Naive B cell (primary cell): ENCODE results near the gene C18orf63. TPM values are rescaled to one million over a fixed set of nuclear protein-coding genes. Genes with fewer than 3 reads are reported as not detected.
"Not testable (repeated sequence)": the region's sequence is repeated elsewhere in the genome, so short reads cannot be mapped to it uniquely, and the experiment has no call there.

Experiments
- ATAC-seq, 2 donors: fragments of 150-1000 bp; cut with Tn5 transposase; 2 replicates each; pipeline ENCODE4 v1.10.0; 2021; ENCODE audit warnings: low read depth in 2 of 2, mild to moderate bottlenecking in 2 of 2, moderate library complexity in 2 of 2
- DNase-seq: peaks from one replicate; pipeline ENCODE4 v3.0.0; 2022
- H3K27ac Mint-ChIP-seq, 6 donors: one replicate each; pipeline ENCODE4 v1.8.0; 2020 to 2022; ENCODE audit warnings: mild to moderate bottlenecking in 6 of 6, mixed read lengths in 6 of 6, moderate library complexity in 5 of 6, inconsistent platforms in 2 of 6
- H3K27me3 Mint-ChIP-seq, 3 donors: one replicate each; pipeline ENCODE4 v1.8.0; 2021 to 2022; ENCODE audit warnings: mixed read lengths in 3 of 3, mild to moderate bottlenecking in 1 of 3
- H3K36me3 Mint-ChIP-seq, 2 donors: one replicate each; pipeline ENCODE4 v1.8.0; 2020 to 2022; ENCODE audit warnings: mixed read lengths in 2 of 2, inconsistent platforms in 1 of 2, mild to moderate bottlenecking in 1 of 2
- H3K4me1 Mint-ChIP-seq, 3 donors: one replicate each; pipeline ENCODE4 v1.8.0; 2020 to 2022; ENCODE audit warnings: mixed read lengths in 3 of 3, inconsistent platforms in 1 of 3, mild to moderate bottlenecking in 1 of 3, moderate library complexity in 1 of 3
- H3K4me3 Mint-ChIP-seq, 8 donors: one replicate each; pipeline ENCODE4 v1.8.0; 2020 to 2022; ENCODE audit warnings: mild to moderate bottlenecking in 8 of 8, mixed read lengths in 8 of 8, moderate library complexity in 8 of 8, inconsistent platforms in 2 of 8
- H3K9me3 Mint-ChIP-seq, 7 donors: one replicate each; pipeline ENCODE4 v1.8.0; 2020 to 2022; ENCODE audit warnings: mixed read lengths in 7 of 7, mild to moderate bottlenecking in 5 of 7, inconsistent platforms in 2 of 7, moderate library complexity in 1 of 7
- polyA plus RNA-seq, 6 donors: library from polyadenylated mRNA; unstranded; fragments of 300-500 nt; fragmentation: Illumina TruSeq; gene quantifications; one replicate each; pipeline ENCODE4 v1.2.3, GENCODE V29; 2021; ENCODE audit warnings: low read depth in 6 of 6

The C18orf63 gene
- polyA plus RNA-seq, 6 donors from 2014 or later = not detected

- H3K27me3 Mint-ChIP-seq = no peaks in the 10 kb centered on the region
- peaks cover 0 to 2% (median 0%) of the 10 kb centered on the region in 7 donors for H3K9me3 Mint-ChIP-seq
- peak overlapping the region in 3 of 6 donors; percentile 10 to 83 (median 14) for H3K27ac Mint-ChIP-seq
- H3K36me3 Mint-ChIP-seq = peaks cover 0 to 7% of the 10 kb centered on the region in 2 donors
- no peak for ATAC-seq
- peaks cover 26 to 63% (median 29%) of the 10 kb centered on the region in 3 donors for H3K4me1 Mint-ChIP-seq
- no peak for DNase-seq
- H3K4me3 Mint-ChIP-seq = peak overlapping the region in 2 of 8 donors; percentile 12 to 59
These were observed 26.5 kb upstream of the C18orf63 start for GRCh38 chr18:74289137-74289536.

GRCh38 chr18:74290021-74290420 lies 25.6 kb upstream of the C18orf63 start:
- H3K4me1 Mint-ChIP-seq = peaks cover 24 to 63% (median 26%) of the 10 kb centered on the region in 3 donors
- ATAC-seq (no peak), DNase-seq (no peak)
- peaks cover 0 to 7% of the 10 kb centered on the region in 2 donors for H3K36me3 Mint-ChIP-seq
- peak overlapping the region in 4 of 8 donors; percentile 24 to 98 (median 54) for H3K4me3 Mint-ChIP-seq
- peak overlapping the region in 1 of 6 donors; percentile 79 for H3K27ac Mint-ChIP-seq
- no peaks in the 10 kb centered on the region for H3K27me3 Mint-ChIP-seq
- peaks cover 0 to 2% (median 0%) of the 10 kb centered on the region in 7 donors for H3K9me3 Mint-ChIP-seq

DNA sequence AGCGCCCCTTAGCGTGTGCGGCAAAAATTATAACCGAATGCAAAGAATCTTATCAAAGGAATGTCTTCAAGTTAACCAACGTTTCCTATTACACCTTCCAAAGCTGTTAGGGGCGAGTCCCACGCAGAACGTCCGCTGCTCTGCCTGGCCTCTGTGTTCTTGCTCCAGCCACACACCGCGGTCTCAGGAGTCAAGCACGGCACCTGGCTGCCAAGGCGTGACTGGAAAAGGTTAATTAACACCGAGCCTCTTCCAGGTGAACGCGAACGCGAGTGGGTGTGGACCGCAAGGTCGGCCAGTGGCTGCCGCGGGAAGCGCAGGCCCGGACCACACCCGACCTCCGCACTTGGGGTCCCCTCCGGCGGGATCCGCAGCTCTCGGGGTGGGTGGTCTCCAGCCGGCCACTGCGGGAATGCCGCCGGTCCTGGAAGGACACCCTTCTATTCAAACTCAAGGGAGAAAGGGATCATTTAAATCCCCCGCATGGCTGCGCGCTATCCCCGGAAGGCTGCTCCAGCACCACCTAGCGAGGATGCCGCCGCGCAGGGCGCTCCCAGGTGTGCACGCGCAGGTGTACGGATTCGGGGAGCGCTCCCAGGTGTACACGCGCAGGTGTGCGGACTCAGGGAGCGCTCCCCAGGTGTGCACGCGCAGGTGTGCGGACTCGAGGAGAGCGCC lies 24.7 kb upstream of the C18orf63 start:
- peaks cover 0 to 2% (median 0%) of the 10 kb centered on the region in 7 donors for H3K9me3 Mint-ChIP-seq
- peaks cover 0 to 7% of the 10 kb centered on the region in 2 donors for H3K36me3 Mint-ChIP-seq
- peak overlapping the region in 3 of 8 donors; percentile 93 to 99 (median 98) for H3K4me3 Mint-ChIP-seq
- no peaks in the 10 kb centered on the region for H3K27me3 Mint-ChIP-seq
- H3K27ac Mint-ChIP-seq = peak overlapping the region in 1 of 6 donors; percentile 96
- DNase-seq (peak; percentile 6), ATAC-seq (no peak)
- H3K4me1 Mint-ChIP-seq = peaks cover 24 to 56% (median 26%) of the 10 kb centered on the region in 3 donors

DNA sequence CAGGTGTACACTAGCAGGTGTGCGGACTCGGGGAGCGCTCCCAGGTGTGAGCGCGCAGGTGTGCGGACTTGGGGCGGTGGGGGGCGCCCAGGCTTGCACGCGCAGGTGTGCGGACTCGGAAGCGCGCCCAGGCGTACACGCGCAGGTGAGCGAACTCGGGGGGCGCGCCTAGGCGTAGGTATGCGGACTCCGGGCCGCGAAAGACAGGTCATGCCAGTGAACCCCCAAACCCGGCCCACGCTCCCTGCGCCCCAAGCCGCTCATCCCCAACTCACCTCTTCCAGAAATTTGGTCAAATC lies 24.2 kb upstream of the C18orf63 start:
- H3K36me3 Mint-ChIP-seq = peaks cover 0 to 7% of the 10 kb centered on the region in 2 donors
- H3K9me3 Mint-ChIP-seq = peaks cover 0 to 2% (median 0%) of the 10 kb centered on the region in 7 donors
- peaks cover 24 to 55% (median 24%) of the 10 kb centered on the region in 3 donors for H3K4me1 Mint-ChIP-seq
- DNase-seq (no peak), ATAC-seq (no peak)
- no peaks in the 10 kb centered on the region for H3K27me3 Mint-ChIP-seq
- peak overlapping the region in 3 of 8 donors; percentile 93 to 99 (median 98) for H3K4me3 Mint-ChIP-seq
- H3K27ac Mint-ChIP-seq = peak overlapping the region; percentile 87 to 98 (median 96)

DNA sequence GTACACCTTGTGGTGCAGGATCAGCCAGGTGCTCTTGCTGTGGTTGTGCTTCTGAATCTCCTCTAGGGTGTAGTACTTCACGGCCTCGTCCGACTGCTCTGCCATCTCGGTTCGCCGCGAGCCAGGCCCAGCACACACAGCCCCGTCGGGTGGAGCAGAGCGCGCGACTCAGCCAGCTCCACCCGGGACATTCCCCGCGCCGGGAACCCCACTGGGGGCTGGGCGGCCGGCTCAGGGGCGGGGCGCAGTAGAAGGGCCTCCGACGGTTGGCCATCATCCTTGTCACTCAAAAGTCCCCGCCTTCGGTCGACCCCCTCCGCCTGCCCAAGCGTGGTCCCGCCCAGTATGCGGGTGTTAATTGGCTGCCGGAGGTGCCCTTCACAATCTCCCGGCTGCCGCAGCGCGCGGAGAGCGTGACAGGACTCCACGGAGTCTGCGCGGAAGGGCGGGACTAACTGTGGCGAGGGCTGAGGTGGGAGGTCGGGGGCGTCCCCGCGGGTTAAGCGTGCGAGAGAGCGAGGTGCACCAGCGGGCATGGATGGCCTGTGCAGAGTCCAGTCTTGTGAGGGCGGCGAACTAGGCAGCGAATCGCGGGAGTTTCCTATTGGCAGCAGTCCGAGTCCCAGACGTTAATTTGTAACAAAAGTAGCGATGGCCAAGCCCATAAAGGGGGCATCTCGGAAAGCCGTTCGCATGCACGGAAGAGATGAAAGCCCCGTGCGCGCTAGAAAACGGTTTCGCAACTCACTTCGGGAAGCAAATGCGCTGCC lies 23.7 kb upstream of the C18orf63 start, which contains the start of gene CYB5A:
Gene CYB5A, minus strand, starts transcription at position 193 of the 770 bp plus-strand sequence. Its CDS starts 88 bp downstream, at position 105.
- H3K36me3 Mint-ChIP-seq = peaks cover 0 to 7% of the 10 kb centered on the region in 2 donors
- peaks cover 0 to 2% (median 0%) of the 10 kb centered on the region in 7 donors for H3K9me3 Mint-ChIP-seq
- DNase-seq (peak; percentile 99), ATAC-seq (peak; percentile 93)
- no peaks in the 10 kb centered on the region for H3K27me3 Mint-ChIP-seq
- H3K27ac Mint-ChIP-seq = peak within 1 kb of the TSS; percentile 87 to 98 (median 96)
- peak within 1 kb of the TSS in 3 of 8 donors; percentile 93 to 99 (median 98) for H3K4me3 Mint-ChIP-seq
- peaks cover 21 to 52% (median 24%) of the 10 kb centered on the region in 3 donors for H3K4me1 Mint-ChIP-seq

- H3K4me1 Mint-ChIP-seq = peaks cover 18 to 46% (median 23%) of the 10 kb centered on the region in 3 donors
- peak overlapping the region in 5 of 6 donors; percentile 46 to 98 (median 96) for H3K27ac Mint-ChIP-seq
- DNase-seq (no peak), ATAC-seq (no peak)
- H3K4me3 Mint-ChIP-seq = peak overlapping the region in 3 of 8 donors; percentile 93 to 99 (median 98)
- no peaks in the 10 kb centered on the region for H3K27me3 Mint-ChIP-seq
- peaks cover 0 to 7% of the 10 kb centered on the region in 2 donors for H3K36me3 Mint-ChIP-seq
- H3K9me3 Mint-ChIP-seq = peaks cover 0 to 2% (median 0%) of the 10 kb centered on the region in 7 donors
These were observed 23.1 kb upstream of the C18orf63 start for GRCh38 chr18:74292541-74292858.

DNA sequence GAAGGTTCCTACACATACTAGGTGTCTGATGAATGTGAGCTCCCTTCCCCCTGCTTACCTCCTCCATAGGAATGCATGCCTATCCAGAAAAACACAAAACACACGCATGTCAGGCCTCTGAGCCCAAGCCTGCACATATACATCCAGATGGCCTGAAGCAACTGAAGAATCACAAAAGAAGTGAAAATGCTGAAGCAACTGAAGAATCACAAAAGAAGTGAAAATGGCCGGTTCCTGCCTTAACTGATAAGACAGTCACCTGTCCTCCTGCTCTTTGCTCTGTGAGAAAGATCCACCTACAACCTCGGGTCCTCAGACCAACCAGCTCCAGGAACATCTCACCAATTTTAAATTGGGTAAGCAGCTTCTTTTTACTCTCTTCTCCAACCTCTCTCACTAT lies 22.7 kb upstream of the C18orf63 start:
- not testable (repeated sequence) for DNase-seq, H3K27me3 Mint-ChIP-seq, H3K9me3 Mint-ChIP-seq, H3K36me3 Mint-ChIP-seq, ATAC-seq
- Mint-ChIP-seq H3K4me1 (peaks cover 18 to 43% (median 18%) of the 10 kb centered on the region in 3 donors), H3K4me3 (peak overlapping the region in 3 of 8 donors; percentile 93 to 99 (median 98)), H3K27ac (peak overlapping the region in 1 of 6 donors; percentile 88)

DNA sequence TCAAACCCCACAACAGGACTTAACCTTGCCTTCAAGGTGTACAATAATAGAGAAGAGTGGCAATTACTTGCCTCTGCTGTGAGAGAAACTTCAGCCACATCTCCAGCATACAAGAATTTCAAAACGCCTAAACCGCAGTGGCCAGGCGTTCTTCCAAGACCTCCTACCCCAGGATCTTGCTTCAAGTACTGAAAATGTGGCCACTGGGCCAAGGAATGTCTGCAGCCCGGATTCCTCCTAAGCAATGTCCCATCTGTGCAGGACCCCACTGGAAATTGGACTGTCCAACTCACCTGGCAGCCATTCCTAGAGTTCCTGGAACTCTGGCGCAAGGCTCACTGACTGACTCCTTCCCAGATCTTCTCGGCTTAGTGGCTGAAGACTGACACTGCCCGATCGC lies 21.1 kb upstream of the C18orf63 start:
- Mint-ChIP-seq H3K27me3 (peaks cover 0 to 8% (median 0%) of the 10 kb centered on the region in 3 donors), H3K4me1 (peaks cover 5 to 28% (median 8%) of the 10 kb centered on the region in 3 donors), H3K4me3 (no peak overlapping the region), H3K27ac (no peak overlapping the region), H3K36me3 (peaks cover 0 to 7% of the 10 kb centered on the region in 2 donors), H3K9me3 (peaks cover 0 to 8% (median 2%) of the 10 kb centered on the region in 7 donors)
- DNase-seq (no peak), ATAC-seq (no peak)

GRCh38 chr18:74299162-74299561 lies 16.5 kb upstream of the C18orf63 start:
- peaks cover 0 to 8% (median 0%) of the 10 kb centered on the region in 7 donors for H3K9me3 Mint-ChIP-seq
- no peak for ATAC-seq
- H3K27me3 Mint-ChIP-seq = peaks cover 6 to 13% (median 7%) of the 10 kb centered on the region in 3 donors
- no peak overlapping the region for H3K4me3 Mint-ChIP-seq
- H3K4me1 Mint-ChIP-seq = no peaks in the 10 kb centered on the region
- H3K27ac Mint-ChIP-seq = no peak overlapping the region
- no peak for DNase-seq
- no peaks in the 10 kb centered on the region for H3K36me3 Mint-ChIP-seq

DNA sequence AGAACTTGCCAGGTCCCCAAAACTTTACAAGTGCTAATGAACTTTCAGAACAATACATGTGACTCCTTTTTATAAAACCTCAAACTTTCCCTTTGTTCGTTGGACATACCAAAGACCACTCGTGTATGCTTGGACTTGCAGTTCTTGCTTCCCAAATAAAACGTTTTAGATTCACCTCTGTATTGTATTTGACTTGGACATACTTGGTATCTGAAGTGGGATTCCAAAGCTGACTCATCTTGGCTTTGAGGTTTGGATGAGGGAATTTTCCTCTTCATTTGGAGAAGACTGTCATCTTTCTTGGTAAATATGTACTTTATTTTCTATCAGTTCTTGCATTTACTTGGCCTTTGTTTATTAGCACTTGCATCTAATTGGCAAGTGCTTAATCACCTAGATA lies 15.9 kb upstream of the C18orf63 start:
- ATAC-seq (no peak), DNase-seq (no peak)
- Mint-ChIP-seq H3K4me3 (no peak overlapping the region), H3K9me3 (peaks cover 0 to 8% (median 0%) of the 10 kb centered on the region in 7 donors), H3K27me3 (peaks cover 6 to 13% (median 13%) of the 10 kb centered on the region in 3 donors), H3K36me3 (no peaks in the 10 kb centered on the region), H3K4me1 (no peaks in the 10 kb centered on the region), H3K27ac (no peak overlapping the region)

GRCh38 chr18:74303306-74303705 lies 12.3 kb upstream of the C18orf63 start:
- peaks cover 17 to 28% (median 28%) of the 10 kb centered on the region in 3 donors for H3K27me3 Mint-ChIP-seq
- H3K4me1 Mint-ChIP-seq = no peaks in the 10 kb centered on the region
- no peak overlapping the region for H3K4me3 Mint-ChIP-seq
- peaks cover 0 to 6% (median 0%) of the 10 kb centered on the region in 7 donors for H3K9me3 Mint-ChIP-seq
- ATAC-seq (no peak), DNase-seq (no peak)
- no peaks in the 10 kb centered on the region for H3K36me3 Mint-ChIP-seq
- H3K27ac Mint-ChIP-seq = no peak overlapping the region

GRCh38 chr18:74303936-74304335 lies 11.7 kb upstream of the C18orf63 start:
- Mint-ChIP-seq H3K27me3 (peaks cover 17 to 29% (median 23%) of the 10 kb centered on the region in 3 donors), H3K27ac (no peak overlapping the region), H3K4me1 (no peaks in the 10 kb centered on the region), H3K4me3 (no peak overlapping the region), H3K36me3 (no peaks in the 10 kb centered on the region), H3K9me3 (no peaks in the 10 kb centered on the region)
- no peak for ATAC-seq
- no peak for DNase-seq

GRCh38 chr18:74310411-74310810 lies 5.2 kb upstream of the C18orf63 start:
- Mint-ChIP-seq H3K9me3 (peaks cover 0 to 2% (median 0%) of the 10 kb centered on the region in 7 donors), H3K36me3 (no peaks in the 10 kb centered on the region), H3K27me3 (peaks cover 18 to 41% (median 31%) of the 10 kb centered on the region in 3 donors), H3K27ac (peak overlapping the region in 2 of 6 donors; percentile 1 to 5), H3K4me3 (no peak overlapping the region), H3K4me1 (peaks cover 0 to 6% (median 0%) of the 10 kb centered on the region in 3 donors)
- ATAC-seq (peak; percentile 84 to 91), DNase-seq (peak; percentile 25)
